Keratinocyte (primary cell): ENCODE measurements around the gene SSBP1. TPM values are rescaled to one million over a fixed set of nuclear protein-coding genes. Genes with fewer than 3 reads are reported as not detected.

Experiments
- DNase-seq: peaks from one replicate; pipeline ENCODE4 v3.0.0-alpha.2; 2011; ENCODE audit warnings: low read depth, missing footprints, low spot score
- FAIRE-seq: peaks from 2 replicates; lab custom pipeline; 2011; peaks lifted over from hg19 to GRCh38; lab: Jason Lieb, UNC
- H2AFZ ChIP-seq: 2 replicates; pipeline ENCODE4 v1.6.0; 2012; ENCODE audit warnings: low read length, control low read depth, inconsistent platforms; ENCODE audit not compliant: control insufficient read depth
- H3K27ac ChIP-seq: 2 replicates; pipeline ENCODE4 v1.5.1; 2011; ENCODE audit warnings: low read length; ENCODE audit not compliant: control insufficient read depth, insufficient read depth
- H3K27me3 ChIP-seq: 3 replicates; pipeline ENCODE4 v1.6.0; 2011; ENCODE audit warnings: low read length; ENCODE audit not compliant: control insufficient read depth, insufficient read depth; ENCODE audit errors: extremely low read depth
- H3K36me3 ChIP-seq, 2 experiments: 2 replicates in 1 of 2; 3 replicates in 1 of 2; pipeline ENCODE4 v1.5.1; 2011; ENCODE audit warnings: low read length in 2 of 2, mild to moderate bottlenecking in 1 of 2; ENCODE audit not compliant: control insufficient read depth in 2 of 2, insufficient read depth in 2 of 2; ENCODE audit errors: extremely low read depth in 1 of 2
- H3K4me1 ChIP-seq: 3 replicates; pipeline ENCODE4 v1.5.1; 2011; ENCODE audit warnings: low read length; ENCODE audit not compliant: control insufficient read depth, insufficient read depth; ENCODE audit errors: extremely low read depth
- H3K4me2 ChIP-seq: 3 replicates; pipeline ENCODE4 v1.6.0; 2011; ENCODE audit warnings: low read depth, low read length; ENCODE audit not compliant: control insufficient read depth, insufficient read depth; ENCODE audit errors: extremely low read depth
- H3K4me3 ChIP-seq, 3 experiments: fragments of 200-600 bp in 1 of 3; sonication (generic) in 1 of 3; 2 replicates in 2 of 3; 3 replicates in 1 of 3; pipeline ENCODE4 v1.5.1; 2011 to 2016; ENCODE audit warnings: low read length in 3 of 3, mild to moderate bottlenecking in 3 of 3, control low read depth in 2 of 3, inconsistent platforms in 1 of 3, low read depth in 1 of 3, mixed read lengths in 1 of 3, mixed run types in 1 of 3, moderate library complexity in 1 of 3; ENCODE audit not compliant: control insufficient read depth in 2 of 3, insufficient read depth in 2 of 3; ENCODE audit errors: extremely low read depth in 1 of 3
- H3K79me2 ChIP-seq: 2 replicates; pipeline ENCODE4 v1.6.0; 2012; ENCODE audit warnings: low read length; ENCODE audit not compliant: control insufficient read depth, insufficient read depth
- H3K9ac ChIP-seq: 3 replicates; pipeline ENCODE4 v1.6.0; 2011; ENCODE audit warnings: low read length; ENCODE audit not compliant: control insufficient read depth, insufficient read depth; ENCODE audit errors: extremely low read depth
- H3K9me1 ChIP-seq: 3 replicates; pipeline ENCODE4 v1.6.0; 2011; ENCODE audit warnings: low read length; ENCODE audit not compliant: control insufficient read depth, insufficient read depth; ENCODE audit errors: extremely low read depth
- H3K9me3 ChIP-seq: 2 replicates; pipeline ENCODE4 v1.5.1; 2012; ENCODE audit warnings: low read depth, low read length; ENCODE audit not compliant: control insufficient read depth
- H4K20me1 ChIP-seq: 3 replicates; pipeline ENCODE4 v1.6.0; 2011; ENCODE audit warnings: low read length; ENCODE audit not compliant: control insufficient read depth, insufficient read depth; ENCODE audit errors: extremely low read depth
- EZH2 ChIP-seq: IDR thresholded peaks from one replicate; pipeline ENCODE4 v1.6.1; 2012; ENCODE audit warnings: inconsistent platforms, mild to moderate bottlenecking, low read length, moderate library complexity
- dilution Hi-C: fragments of 300-500 bp; cut with MboI; formaldehyde crosslinking; loops from one replicate; pipeline ENCODE4 v1.7.0; 2020; ENCODE audit warnings: low sequenced_read_pairs; ENCODE audit not compliant: extremely low pct_ligation_motif_present
- polyA plus RNA-seq, 5 experiments: library from polyadenylated mRNA; depleted of rRNA in 3 of 5; stranded (reverse) in 3 of 5; stranded (forward) in 1 of 5; unstranded in 1 of 5; fragments of >200 nt; gene quantifications; 1 replicate in 1 of 5; 2 replicates in 3 of 5; 3 replicates in 1 of 5; pipeline versions ENCODE4 v1.2.1 to v1.2.3, GENCODE V29; 2011 to 2012; ENCODE audit warnings: missing spikeins in 2 of 5, low read depth in 1 of 5, low replicate concordance in 1 of 5
- small RNA-seq, 3 experiments: library from RNA; depleted of rRNA; stranded (forward); fragments of <200 nt; gene quantifications; one replicate each; pipeline ENCODE3, GENCODE V24; 2012; ENCODE audit warnings: low read depth in 3 of 3, low replicate concordance in 1 of 3; ENCODE audit not compliant: insufficient read length in 3 of 3
- TF ChIP-seq, protein P1 (sequence below), 3 experiments: IDR thresholded peaks in 1 of 3; conservative IDR thresholded peaks in 1 of 3; optimal IDR thresholded peaks in 1 of 3; 2 replicates in 2 of 3; 3 replicates in 1 of 3; pipeline versions ENCODE3 to v1.5.1; 2011; ENCODE audit warnings: low read length in 3 of 3, mild to moderate bottlenecking in 3 of 3, moderate library complexity in 2 of 3, control low read depth in 1 of 3, inconsistent platforms in 1 of 3; ENCODE audit not compliant: insufficient read depth in 2 of 3; ENCODE audit errors: extremely low read depth in 1 of 3

The SSBP1 gene
- polyA plus RNA-seq, 1 donor (not counting 4 experiments of a cell fraction or from before 2014, with no cell fraction given): 244 TPM

DNA sequence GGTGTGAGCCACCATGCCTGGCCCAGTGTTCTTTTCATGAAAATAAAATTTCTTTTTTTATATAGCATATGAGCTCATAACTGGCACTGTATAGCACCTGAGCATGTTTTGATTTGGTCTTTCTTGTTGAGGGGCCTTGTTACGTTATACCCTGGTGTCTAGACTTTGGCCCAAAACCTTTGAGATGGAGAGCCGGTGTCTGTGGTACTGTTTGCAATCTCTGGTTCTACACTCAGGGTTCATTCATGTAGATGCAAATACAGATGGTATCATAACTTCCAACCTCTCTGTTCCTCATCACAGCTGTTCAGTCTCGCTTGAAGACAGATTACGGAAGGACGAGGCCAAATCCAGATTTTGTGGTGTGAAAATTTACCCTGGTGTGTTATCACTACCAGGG, 51.8 kb downstream of the SSBP1 start, which contains the start of gene TAS2R5:
TSS of gene TAS2R5 (plus strand) at position 301 of the 400 bp plus-strand sequence. CDS start 145 bp downstream, outside the sequence.
- Histone ChIP-seq H2AFZ (no peak within 1 kb of the TSS), H3K9me3 (no peaks in the 10 kb centered on the region), H3K9me1 (no peaks in the 10 kb centered on the region), H3K4me3 (no peak within 1 kb of the TSS), H3K27me3 (no peaks in the 10 kb centered on the region), H3K4me2 (no peak within 1 kb of the TSS), H3K4me1 (no peaks in the 10 kb centered on the region), H4K20me1 (no peaks in the 10 kb centered on the region), H3K36me3 (peaks cover 3 to 12% of the 10 kb centered on the region in 2 experiments), H3K79me2 (no peaks in the 10 kb centered on the region), H3K27ac (no peak within 1 kb of the TSS), H3K9ac (no peak within 1 kb of the TSS)
- DNase-seq (no peak), FAIRE-seq (no peak)
- dilution Hi-C loops: no loop called here
- no peak for TF ChIP-seq EZH2
- TF ChIP-seq, protein P1, sequence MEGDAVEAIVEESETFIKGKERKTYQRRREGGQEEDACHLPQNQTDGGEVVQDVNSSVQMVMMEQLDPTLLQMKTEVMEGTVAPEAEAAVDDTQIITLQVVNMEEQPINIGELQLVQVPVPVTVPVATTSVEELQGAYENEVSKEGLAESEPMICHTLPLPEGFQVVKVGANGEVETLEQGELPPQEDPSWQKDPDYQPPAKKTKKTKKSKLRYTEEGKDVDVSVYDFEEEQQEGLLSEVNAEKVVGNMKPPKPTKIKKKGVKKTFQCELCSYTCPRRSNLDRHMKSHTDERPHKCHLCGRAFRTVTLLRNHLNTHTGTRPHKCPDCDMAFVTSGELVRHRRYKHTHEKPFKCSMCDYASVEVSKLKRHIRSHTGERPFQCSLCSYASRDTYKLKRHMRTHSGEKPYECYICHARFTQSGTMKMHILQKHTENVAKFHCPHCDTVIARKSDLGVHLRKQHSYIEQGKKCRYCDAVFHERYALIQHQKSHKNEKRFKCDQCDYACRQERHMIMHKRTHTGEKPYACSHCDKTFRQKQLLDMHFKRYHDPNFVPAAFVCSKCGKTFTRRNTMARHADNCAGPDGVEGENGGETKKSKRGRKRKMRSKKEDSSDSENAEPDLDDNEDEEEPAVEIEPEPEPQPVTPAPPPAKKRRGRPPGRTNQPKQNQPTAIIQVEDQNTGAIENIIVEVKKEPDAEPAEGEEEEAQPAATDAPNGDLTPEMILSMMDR (optimal IDR thresholded peaks at IDR 0.05 in 1 of 3, IDR thresholded peaks at IDR 0.05 in 1 of 3, conservative IDR thresholded peaks at IDR 0.05 in 1 of 3; ENCODE audit: extremely low read depth in 1 of 3, insufficient read depth in 2 of 3, low read length in 3 of 3): no peak

GRCh38 chr7:141792526-141792925, 54.4 kb downstream of the SSBP1 start:
- H3K79me2 ChIP-seq: no peaks in the 10 kb centered on the region
- no peak overlapping the region for H3K4me3 ChIP-seq
- no peaks in the 10 kb centered on the region for H3K9me1 ChIP-seq
- H2AFZ ChIP-seq: no peak overlapping the region
- no peaks in the 10 kb centered on the region for H4K20me1 ChIP-seq
- no peaks in the 10 kb centered on the region for H3K4me1 ChIP-seq
- FAIRE-seq (no peak), DNase-seq (no peak)
- dilution Hi-C loops: no loop called here
- no peak overlapping the region for H3K27ac ChIP-seq
- TF ChIP-seq EZH2: no peak
- TF ChIP-seq, protein P1 (optimal IDR thresholded peaks at IDR 0.05 in 1 of 3, IDR thresholded peaks at IDR 0.05 in 1 of 3, conservative IDR thresholded peaks at IDR 0.05 in 1 of 3; ENCODE audit: extremely low read depth in 1 of 3, insufficient read depth in 2 of 3, low read length in 3 of 3): no peak
- no peak overlapping the region for H3K4me2 ChIP-seq
- H3K9me3 ChIP-seq: no peaks in the 10 kb centered on the region
- no peaks in the 10 kb centered on the region for H3K27me3 ChIP-seq
- H3K9ac ChIP-seq: no peak overlapping the region
- H3K36me3 ChIP-seq: peaks cover 3 to 11% of the 10 kb centered on the region in 2 experiments

Small RNA genes within 50 kb of the gene (small RNA-seq; reads per million reads assigned to genes)
- gene RNU1-82P: 0 reads per million in 3 experiments

Other genes starting within 250 kb of the SSBP1 start
- gene AGK, start 186.9 kb upstream of the SSBP1 start, polyA plus RNA-seq: 30.9 to 40.0 TPM (median 36.6 TPM) in 3 replicates
- 3.3 to 5.4 TPM (median 4.7 TPM) in 3 replicates for gene DENND11, start 36.2 kb upstream of the SSBP1 start, polyA plus RNA-seq
- gene WEE2, start 30.0 kb upstream of the SSBP1 start, polyA plus RNA-seq: not detected in 3 replicates
- gene TAS2R3, start 25.7 kb downstream of the SSBP1 start, polyA plus RNA-seq: 0.07 to 0.59 TPM (median 0.51 TPM) in 3 replicates
- 0.24 to 0.73 TPM (median 0.68 TPM) in 3 replicates for gene TAS2R4, start 38.3 kb downstream of the SSBP1 start, polyA plus RNA-seq
- gene TAS2R5, start 51.9 kb downstream of the SSBP1 start, polyA plus RNA-seq: 0.54 to 3.1 TPM (median 2.0 TPM) in 3 replicates
- not detected in 3 replicates for gene PRSS37, start 103.1 kb downstream of the SSBP1 start, polyA plus RNA-seq
- gene OR9A4, start 178.0 kb downstream of the SSBP1 start, polyA plus RNA-seq: not detected in 3 replicates
- 0.05 to 0.08 TPM (median 0.07 TPM) in 3 replicates for gene CLEC5A, start 208.6 kb downstream of the SSBP1 start, polyA plus RNA-seq
- gene TAS2R38, start 235.4 kb downstream of the SSBP1 start, polyA plus RNA-seq: not detected in 3 replicates